SHP77 treated with DMSO at 0.1 percent for 48 hours (cell line): ENCODE measurements around the gene ANXA1.

Experiments used
- DNase-seq: peaks from one replicate; lab custom pipeline; 2025; lab: John Stamatoyannopoulos, UW

Gene ANXA1

DNA sequence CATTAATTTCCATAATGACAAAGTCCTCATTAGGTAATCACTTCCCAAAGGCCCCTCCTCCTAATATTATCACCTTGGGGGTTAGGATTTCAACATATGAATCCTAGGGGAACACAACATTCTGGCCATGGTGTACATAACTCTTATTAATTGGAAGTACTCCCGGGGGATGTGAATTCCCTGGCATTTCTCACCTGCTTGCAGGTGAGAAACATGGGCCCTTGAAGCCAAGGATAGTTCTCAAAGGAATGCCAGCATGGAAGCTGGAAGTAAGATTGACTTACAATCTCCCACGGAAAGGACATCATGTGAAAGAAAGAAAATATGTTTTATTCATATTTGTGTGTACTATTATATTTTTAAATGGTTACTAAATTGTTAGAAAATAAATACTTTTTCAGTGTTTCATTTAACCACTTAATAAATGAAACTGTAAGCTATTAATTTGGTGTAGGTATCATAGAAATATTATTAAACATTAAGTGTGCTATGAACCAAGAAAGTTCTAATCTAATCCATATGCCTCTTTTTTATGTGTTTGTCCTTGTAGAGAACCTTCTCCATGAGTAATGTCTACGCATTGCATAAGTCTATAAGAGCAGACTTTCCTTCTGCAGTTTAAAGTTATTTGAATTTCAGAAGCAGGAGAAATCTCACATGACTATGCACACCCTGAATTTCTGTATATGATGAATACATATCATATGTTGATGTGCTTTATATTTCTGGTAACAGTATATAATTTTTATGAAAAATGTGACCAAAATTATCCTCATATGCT, 59.4 kb downstream of the ANXA1 start:
- no peak for DNase-seq

DNA sequence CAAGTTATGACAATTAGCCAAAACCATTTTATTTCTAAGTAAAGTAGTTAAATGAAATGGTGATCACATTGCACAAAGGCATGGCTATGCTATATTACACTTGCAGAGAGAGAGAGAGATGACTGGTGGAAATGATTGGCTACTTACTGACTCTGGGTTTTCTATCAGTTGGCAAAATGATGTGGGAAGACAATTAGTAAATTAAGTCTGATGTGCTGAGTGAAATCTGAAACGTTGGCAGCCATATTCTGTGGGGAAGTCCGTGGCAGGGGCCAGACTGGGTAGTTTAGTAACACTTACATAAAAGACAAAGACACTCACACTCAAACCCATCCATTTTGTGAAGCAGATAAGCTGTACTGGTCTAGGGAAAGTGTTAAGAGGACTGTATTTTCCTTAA, 61.6 kb downstream of the ANXA1 start:
- no peak for DNase-seq

DNA sequence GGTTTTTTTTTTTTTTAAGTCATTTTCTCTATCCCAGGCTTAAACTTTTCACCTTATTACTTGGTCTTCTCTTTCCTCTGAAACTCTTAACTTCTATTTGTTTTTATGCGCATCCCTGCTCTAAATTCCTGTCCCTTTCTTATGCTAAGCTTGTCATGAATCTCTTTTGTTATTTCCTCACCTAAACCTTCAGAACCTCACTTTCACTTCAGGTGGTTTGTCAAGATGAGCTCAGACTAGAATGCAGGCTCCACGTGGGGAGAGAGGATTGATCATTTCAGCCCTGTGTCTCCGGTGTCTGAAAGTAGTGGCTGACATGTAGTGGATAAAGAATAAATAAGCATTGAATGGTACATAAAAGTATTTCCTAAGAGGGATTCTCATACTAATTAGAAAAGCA, 63.6 kb downstream of the ANXA1 start:
- no peak for DNase-seq

DNA sequence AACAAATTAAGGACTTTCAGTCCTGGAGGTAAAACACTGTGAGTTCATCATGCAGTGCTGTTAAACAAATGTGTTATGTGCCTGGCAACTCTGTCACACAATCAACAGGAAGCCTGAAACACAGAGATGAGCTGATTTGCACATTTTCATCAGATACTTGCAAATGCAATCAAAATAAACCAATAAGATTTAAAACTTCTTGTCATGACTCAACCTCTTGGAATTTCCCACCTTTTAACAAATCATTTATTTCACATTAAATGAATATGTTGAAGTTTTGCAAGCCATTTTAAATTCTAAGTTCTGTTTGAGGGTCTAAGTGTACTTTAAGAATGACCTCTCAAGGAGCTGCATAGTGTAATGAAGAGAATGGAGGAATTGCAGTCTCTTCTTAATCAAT, 64.4 kb downstream of the ANXA1 start:
- DNase-seq: no peak
